WTC11 (cell line): Measurements from ENCODE around the gene BPGM.

ENCODE experiments used
- ZNF121 ChIP-seq: sonication (generic); formaldehyde crosslinking; IDR thresholded peaks from 2 replicates; pipeline ENCODE4 v1.8.0; 2023; ENCODE audit warnings: missing genetic modification reagents
- TF ChIP-seq, protein P1 (sequence below): fragments of 200-600 bp; IDR thresholded peaks from 2 replicates; pipeline ENCODE4 v1.8.0; 2022; ENCODE audit warnings: antibody characterized with exemption

DNA sequence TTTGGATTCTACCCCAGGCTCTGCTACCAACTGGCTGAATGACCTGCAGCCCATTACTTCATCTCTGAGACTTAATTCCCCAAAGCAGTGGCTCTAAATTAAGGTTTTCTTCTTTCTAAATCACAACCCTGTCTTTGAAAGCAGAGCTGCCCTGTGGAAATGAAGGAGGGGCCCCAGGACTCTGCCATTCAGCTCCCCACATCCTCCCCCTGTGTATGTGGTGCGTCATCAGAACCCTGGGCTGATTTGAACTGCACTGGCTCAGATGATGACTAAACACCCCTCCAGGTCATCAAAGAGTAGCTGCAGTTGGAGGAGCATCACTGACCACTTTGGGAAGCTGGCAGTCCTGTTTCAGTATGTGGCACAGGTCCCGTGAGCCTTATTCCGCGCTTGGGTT, 46.6 kb downstream of the BPGM start:
- TF ChIP-seq, protein P1, sequence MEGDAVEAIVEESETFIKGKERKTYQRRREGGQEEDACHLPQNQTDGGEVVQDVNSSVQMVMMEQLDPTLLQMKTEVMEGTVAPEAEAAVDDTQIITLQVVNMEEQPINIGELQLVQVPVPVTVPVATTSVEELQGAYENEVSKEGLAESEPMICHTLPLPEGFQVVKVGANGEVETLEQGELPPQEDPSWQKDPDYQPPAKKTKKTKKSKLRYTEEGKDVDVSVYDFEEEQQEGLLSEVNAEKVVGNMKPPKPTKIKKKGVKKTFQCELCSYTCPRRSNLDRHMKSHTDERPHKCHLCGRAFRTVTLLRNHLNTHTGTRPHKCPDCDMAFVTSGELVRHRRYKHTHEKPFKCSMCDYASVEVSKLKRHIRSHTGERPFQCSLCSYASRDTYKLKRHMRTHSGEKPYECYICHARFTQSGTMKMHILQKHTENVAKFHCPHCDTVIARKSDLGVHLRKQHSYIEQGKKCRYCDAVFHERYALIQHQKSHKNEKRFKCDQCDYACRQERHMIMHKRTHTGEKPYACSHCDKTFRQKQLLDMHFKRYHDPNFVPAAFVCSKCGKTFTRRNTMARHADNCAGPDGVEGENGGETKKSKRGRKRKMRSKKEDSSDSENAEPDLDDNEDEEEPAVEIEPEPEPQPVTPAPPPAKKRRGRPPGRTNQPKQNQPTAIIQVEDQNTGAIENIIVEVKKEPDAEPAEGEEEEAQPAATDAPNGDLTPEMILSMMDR, result no peak
- TF ChIP-seq ZNF121, result no peak
